GM19099 (cell line): ENCODE results near the gene IGFBP4.

ENCODE experiments used
- POLR2A ChIP-seq: IDR thresholded peaks from 3 replicates; pipeline ENCODE4 v1.6.1; 2011; ENCODE audit warnings: low read depth; ENCODE audit not compliant: insufficient read length; ENCODE audit errors: extremely low read depth

Gene IGFBP4

DNA sequence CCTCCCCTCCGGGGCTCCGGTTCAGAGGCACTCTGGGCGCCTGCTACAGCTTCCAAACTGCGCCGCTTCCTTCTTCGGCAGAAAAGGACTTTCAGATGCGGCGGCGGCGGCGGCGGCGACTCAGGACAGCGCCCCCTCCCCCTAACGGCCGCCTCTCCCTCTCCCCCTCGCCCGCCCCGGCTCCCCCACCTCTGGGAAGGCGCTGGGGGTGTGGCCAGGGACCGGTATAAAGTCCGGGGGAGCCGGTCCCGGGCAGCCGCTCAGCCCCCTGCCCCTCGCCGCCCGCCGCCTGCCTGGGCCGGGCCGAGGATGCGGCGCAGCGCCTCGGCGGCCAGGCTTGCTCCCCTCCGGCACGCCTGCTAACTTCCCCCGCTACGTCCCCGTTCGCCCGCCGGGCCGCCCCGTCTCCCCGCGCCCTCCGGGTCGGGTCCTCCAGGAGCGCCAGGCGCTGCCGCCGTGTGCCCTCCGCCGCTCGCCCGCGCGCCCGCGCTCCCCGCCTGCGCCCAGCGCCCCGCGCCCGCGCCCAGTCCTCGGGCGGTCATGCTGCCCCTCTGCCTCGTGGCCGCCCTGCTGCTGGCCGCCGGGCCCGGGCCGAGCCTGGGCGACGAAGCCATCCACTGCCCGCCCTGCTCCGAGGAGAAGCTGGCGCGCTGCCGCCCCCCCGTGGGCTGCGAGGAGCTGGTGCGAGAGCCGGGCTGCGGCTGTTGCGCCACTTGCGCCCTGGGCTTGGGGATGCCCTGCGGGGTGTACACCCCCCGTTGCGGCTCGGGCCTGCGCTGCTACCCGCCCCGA, at the start of gene IGFBP4:
TSS of gene IGFBP4 (plus strand) at position 255 of the 792 bp plus-strand sequence. CDS start at position 541, 286 bp downstream.
- TF ChIP-seq POLR2A = no peak

DNA sequence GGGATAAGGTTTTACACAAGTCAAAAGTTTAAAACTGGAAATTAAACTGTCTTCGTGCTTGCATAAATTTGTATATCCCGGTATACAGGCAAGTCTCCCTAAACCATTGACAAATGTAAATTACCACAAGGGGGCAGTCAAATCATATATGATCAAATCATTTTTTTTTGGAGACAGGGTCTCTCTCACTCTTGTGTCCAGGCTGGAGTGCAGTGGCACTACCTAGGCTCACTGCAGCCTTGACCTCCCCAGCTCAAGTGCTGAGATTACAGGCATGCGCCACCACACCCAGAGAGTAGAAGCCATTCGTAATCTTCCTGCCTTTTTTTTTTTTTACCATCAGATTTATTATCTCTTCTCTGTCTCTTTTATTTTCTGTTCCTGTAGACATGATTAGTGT, 44.1 kb upstream of the IGFBP4 start:
- no peak for TF ChIP-seq POLR2A

DNA sequence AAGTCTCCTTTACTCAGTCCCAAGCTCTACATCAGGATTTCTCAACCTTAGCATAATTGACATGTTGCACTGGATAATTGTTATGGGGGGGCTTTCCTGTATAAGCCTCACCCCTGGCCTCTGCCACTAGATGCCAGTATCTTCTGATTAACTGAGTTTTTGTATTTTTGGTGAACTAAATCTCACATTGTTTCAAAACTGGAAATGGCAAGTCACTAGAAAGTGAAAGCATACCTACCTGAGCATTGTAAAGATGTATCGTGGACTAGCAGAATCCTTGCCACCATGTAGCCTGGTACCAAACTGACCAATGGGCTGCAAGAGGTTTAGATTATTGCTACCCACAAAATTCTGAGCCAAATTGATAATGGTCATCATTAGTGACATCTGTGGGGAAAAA, 40.6 kb upstream of the IGFBP4 start:
- TF ChIP-seq POLR2A = no peak

DNA sequence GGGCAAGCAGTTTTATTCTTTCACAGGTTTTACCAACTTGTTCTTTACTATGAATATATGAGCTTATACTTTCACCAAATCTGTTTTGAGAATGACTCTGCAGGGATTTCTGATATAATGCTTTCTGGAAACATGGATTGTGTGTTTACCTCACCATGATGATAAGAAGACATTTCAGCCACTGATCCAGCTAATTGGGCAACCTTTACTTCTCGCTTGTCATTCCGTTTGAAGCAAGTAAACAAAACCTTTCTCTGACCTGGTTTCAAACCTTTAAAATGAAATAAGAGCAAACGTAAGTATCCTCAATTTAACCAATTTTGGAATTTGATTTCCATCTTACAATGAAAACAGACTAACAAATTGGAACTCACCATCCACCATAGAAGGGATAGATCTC, 39.2 kb upstream of the IGFBP4 start:
- no peak for TF ChIP-seq POLR2A

DNA sequence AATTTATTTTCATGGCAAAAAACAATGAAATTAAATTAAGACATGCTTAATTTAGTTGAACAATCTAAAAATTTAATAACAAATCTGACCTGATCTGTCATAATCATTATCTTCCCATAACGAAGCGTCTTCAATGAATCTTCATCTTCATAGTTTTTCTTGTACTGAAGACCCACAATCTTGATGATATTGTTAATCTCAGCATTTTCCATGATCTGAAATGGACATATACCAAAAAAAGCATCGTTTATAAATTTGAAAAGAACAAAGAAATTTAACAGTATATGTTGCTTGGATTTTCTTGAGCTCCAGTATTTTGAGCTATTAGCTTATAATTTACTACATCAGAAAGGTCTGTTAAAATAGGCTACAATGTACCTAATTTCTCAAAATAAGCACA, 35.8 kb upstream of the IGFBP4 start:
- TF ChIP-seq POLR2A = no peak

DNA sequence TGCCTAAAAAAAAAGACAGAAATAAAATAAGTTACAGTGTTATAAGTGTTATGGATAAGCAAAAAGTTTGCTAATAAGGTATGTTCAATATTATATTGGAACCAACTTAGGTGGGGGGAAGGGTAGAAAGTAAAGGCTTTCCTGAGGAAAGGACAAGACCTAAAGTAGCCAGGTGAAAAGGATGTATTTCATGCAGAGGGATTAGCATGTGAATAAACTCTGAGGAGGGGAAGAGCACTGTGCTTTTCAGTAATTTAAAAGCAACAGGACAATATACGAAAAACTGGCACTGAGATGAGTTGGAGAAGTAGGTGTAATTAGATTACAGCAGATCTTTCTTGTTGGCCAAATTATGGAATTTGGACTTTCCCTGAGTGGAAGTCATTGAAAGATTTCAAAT, 33.2 kb upstream of the IGFBP4 start:
- no peak for TF ChIP-seq POLR2A

DNA sequence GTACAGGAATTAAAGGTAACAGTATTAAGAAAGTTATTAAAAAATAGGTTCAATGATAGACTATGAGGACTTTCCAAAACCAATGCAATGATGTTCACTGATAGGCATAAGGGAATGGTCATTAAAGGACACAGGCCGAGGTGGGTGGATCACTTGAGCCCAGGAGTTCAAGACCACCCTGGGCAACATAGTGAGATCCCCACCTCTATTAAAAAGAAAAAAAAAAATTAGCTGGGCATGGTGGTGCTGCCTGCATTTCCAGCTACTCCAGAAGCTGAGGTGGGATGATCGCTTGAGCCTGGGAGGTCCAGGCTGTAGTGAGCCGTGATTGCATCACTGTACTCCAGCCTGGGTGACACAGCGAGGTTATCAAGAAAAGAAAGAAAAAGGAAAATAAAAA, 31.4 kb upstream of the IGFBP4 start:
- no peak for TF ChIP-seq POLR2A

DNA sequence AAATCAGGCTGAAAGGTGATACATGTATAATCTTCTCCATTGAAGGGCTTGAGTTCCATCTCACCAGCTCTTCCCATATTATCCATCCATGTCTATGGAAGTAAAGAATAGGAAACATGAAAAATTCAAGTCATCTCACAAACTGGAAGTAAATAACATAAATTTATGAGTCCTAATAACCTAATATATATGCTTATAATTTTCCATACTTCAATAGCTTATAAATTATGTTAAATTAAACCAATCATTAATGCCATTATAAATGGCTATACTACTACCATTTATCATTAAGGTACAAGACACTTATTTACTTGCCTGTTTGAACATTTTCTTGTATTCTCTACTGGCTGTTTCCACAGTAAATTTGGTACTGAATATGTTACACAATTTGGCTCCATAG, 30.4 kb upstream of the IGFBP4 start:
- TF ChIP-seq POLR2A = no peak

DNA sequence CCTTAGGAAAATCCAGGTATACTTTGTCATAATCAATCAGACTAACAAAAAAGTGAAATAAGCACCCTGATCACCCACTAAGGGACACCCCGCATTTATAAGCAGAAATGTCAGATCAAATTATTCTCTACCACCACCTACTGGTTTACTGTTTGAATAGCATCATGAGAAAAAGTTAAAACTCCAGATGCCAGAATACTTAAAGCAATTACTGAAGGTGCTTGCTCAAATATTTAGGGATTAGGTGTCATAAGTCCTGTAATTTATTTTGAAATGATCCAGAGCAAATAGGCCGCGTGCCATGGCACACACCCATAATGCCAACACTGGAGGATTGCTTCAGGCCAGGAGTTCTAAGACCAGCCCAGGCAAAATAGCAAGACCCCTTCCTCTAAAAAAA, 27.9 kb upstream of the IGFBP4 start:
- no peak for TF ChIP-seq POLR2A

DNA sequence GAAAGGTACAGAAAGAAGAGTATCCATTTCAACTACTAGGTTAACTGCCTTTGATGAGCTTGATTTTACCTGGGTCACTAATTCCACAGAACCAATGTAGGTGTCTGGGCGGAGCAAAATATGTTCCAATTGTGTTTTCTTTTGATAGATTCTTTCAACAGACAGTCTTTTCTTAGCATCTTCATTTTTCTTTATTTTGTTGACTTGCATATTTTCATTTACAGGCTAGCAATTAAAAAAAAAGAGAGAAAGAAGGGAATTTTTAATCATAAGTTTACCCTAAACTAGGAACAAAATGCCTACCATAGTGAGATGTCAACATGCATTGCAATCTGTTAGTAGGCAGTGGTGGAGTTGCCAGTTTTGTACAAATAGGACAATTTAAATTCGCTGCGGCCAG, 26.6 kb upstream of the IGFBP4 start:
- no peak for TF ChIP-seq POLR2A

DNA sequence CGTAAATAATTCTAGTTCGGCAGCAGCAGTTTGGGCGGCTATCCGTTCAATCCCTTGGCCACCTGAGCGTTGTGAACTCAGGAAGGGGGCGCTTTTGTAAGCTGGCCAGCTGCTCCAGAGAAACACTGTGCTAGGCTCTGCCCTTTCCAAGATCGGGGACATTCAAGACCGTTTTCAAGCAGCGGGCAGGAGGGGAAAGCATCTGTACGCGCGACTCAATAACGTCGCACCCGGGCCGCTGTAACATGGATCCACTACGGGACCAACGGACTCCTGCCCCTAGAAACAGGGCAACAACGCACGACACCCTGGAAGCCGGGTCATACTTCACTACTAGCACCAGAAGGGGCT, 26.0 kb upstream of the IGFBP4 start:
- no peak for TF ChIP-seq POLR2A

DNA sequence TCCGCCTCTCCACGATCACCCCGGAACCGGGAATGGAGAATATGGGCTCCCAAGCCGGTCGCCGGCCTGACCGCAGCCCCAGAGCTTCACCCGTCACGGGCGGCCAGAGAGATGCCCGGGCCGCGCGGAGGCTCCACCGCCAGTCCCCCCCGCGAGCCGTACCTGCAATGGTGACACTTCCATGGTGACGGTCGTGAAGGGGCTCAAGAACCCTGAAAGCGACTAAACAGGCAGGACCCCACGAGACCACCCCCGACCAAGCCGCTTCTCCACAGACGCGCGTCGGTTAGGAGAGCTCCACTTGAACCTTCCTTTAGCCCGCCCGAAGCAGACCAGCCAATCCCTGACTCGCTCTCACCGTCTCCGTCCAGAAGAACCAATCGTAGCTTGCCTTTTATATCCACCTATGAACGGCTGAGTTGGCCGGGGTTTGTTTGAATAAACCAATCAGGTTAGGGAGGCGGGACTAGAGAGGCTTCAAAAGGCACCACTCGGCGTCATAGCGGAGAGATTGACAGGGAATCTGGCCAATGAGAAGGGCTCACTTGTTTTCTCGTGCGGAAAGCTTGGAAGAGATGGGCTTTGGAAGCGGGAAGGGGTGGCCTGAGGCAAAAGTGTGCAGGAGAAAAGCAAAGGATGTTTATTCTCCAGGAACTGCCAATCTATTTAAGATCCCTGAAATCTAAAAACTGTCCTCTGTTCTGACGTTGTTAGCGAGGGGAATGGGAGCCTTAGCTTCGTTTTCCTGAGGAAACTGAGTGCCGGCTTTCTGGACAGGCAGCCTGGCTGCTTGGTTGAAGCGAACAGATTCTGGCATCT, 25.4 kb upstream of the IGFBP4 start, which contains the start of gene TOP2A:
TSS of gene TOP2A (minus strand) at position 288 of the 819 bp plus-strand sequence. CDS start at position 183, 105 bp downstream.
- TF ChIP-seq POLR2A = peak; percentile 88

DNA sequence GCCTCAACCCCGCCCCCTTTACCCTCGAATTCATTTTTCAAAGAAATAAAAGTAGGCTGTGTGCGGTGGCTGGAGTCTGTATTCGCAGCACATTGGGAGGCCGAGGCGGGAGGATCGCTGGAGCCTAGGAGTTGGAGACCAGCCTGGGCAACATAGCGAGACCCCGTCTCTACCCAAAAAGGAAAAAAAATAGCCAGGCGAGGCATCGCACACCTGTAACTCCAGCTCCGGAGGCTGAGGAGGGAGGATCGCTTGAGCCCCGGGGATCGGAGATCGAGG, 24.9 kb upstream of the IGFBP4 start:
- TF ChIP-seq POLR2A = no peak

DNA sequence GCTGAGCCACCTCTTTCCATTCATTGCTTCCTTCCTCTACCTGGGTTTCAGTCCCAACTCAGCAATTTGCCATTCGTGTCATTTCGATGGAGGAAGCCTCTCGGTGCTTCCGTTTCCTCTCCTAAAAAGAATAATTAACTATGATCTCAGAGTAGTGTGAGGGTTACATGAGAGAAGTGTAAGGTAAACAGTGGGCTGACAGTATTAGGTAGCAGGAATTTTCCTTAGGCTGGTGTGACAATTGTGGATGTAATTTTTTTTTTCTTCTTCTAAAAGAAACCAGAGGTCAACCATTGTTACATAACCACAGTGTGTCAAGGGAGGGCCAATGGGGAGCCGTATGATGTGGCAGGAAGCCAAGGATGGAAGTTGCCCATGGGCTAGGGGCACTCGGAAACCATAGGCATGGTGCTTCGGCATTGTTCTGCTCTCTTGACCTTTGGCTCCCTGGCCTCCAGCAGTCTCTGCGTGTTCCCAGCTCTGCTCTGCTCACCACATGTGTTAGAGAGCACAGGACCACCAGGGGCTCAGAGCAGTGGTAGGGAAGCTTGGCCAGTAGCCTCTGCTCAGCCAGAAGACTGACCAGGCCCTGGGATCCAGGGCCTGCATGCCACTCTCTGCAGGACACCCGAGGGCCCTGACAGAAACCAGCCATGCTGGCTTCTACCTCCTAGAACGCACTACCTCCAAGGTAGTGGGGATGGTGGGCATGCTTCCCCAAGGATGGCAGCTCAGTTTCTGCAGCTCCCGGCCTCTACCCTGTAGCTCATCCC, 23.5 kb upstream of the IGFBP4 start:
- no peak for TF ChIP-seq POLR2A

DNA sequence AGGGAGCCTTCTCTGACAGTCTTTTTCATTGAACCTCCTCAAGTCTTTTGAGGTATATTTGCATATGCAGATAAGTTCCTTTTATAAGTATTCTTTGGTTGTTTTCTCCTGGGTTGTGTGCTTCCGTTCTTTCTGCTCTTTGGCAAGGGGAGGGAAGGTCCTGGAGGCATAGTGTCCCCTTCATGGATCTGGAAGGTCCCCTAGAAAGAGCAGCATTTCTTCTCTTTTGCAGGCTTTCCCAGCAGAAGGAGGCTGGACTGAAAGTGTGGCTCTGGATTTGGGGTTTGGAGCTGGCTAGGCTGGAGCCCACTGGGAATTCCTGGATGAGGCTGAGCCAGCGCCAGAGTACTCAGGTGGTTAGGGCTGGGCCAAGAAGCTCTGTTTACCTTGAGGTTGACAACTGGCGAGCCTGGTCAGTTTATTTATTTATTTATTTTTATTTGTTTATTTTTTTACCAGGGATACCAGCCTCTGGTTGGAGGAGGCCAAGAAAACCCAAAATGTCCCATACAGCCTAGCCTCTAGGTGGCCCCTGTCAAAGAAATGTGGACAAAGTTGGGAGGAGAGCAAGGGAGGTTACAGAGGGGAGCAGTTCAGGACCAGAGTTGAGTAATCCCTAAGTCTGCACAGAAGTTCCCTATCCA, 20.1 kb upstream of the IGFBP4 start:
- TF ChIP-seq POLR2A = no peak

DNA sequence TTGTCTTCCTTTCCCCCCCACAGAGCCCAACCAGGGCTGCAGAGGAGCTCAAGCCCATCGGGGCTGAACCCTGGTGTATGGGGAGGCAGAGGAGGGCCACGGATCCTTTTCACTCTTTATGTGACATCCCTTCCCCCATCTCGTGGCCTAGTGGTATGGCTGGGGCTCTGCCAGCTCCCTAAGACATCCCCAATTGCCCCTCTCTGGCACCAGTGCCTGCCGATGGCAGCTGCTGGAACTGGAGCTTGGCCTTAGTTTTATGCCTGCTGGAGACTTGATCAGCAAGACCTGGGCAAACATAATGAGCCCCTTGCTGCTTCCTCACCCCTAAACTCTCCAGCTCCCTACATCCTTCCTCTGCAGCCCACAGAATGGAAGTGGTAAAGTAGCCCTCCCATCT, 17.5 kb upstream of the IGFBP4 start:
- TF ChIP-seq POLR2A = no peak

DNA sequence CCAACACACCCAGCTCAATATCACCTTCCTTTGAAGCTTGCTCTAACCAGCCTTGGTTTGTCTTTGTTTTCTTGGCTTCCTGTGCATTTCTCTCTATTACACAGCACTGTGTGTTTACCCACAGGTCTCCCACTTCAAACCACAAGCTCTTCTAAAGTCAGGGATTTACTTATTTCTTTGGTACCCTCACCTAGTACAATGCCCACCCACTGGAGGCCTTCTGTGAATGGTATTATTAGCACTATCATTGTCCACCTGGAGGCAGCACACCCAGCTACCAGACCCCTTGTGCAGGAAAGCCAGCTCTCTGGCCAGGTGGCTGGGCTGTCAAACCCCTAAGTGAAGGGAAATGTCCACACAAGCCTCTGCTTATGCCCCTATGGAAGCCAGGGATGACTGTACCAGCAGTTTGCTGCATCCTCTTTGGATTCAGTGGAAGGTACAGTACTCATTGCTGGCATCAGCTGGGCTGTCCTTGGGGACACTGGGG, 16.2 kb upstream of the IGFBP4 start:
- no peak for TF ChIP-seq POLR2A
